Endothelial cell of hepatic sinusoid (primary cell): Measurements from ENCODE around the gene PALB2.

Source experiments
- in situ Hi-C: cut with HindIII; loops from 2 replicates; pipeline ENCODE4 v1.10.0; 2017; ENCODE audit warnings: low sequenced_read_pairs

PALB2 gene

DNA sequence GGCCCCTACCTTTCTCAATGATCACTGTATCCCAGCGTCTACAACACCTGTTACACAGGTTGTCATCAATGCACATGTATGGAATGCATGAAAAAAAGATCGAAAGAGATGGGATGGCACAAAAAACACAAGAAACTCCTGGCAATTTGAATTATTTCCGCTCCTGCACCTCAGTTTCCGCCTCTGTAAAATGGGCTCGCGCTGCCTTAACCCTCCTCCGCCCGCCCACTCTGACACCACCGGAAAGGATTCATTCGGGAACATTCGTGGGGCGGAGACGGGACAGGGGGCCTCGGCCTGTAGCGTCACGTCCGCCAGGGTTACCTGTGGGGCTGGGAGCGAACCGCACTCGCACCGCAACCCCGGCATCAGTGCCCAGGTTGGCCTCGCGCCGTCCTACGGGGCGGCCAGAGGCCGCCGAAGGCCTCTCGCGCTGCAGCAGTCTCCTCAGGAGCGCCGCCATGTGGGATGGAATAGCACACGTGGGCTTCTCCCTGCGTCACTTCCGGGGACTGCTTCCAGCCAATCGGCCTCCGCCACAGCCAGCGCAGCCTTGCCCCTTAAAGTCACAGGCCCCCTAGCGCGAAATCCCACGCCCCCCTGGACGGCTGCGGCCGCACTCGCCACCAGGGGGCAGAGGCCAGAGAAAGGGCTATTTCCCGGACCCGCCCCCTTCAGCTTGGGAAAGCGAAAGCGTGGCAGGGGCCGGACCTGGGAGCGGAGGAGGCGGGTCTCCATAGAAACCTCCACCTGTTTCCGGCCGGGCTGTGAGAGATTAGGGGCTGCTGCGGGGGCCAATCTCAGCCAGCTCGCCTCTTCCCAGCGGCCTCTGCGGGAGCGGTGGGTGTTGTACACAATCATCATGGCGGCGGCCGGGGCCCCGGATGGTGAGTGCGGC is 84.0 kb downstream of the PALB2 start, which contains the start of the genes EARS2 and UBFD1:
EARS2 (minus strand) TSS at position 470 of the 898 bp plus-strand sequence; CDS start at position 463, 7 bp downstream.
UBFD1 (plus strand) TSS at position 847 of the 898 bp plus-strand sequence; CDS start at position 863, 16 bp downstream.
- in situ Hi-C loops, result no loop called here

DNA sequence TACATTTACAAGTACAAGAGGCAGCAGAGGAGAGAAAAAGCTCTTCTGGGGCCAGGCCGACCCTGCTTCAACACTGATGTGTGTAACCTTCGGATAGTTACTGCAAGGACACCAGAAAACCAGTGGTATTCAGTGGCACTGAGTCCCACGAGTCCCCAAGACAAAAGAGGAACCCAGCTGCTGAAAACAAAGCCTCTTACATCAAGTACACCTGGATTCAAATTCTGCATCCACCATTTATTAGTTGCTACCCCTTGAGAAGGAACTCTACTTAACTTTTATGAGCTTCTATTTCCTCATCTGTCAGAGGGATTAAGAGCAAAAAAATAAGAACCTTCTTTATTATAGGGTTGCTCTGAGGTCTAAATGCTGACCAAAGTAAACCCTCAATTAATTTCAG is 86.6 kb downstream of the PALB2 start:
- in situ Hi-C loops, result no loop called here
